ENCODE measurements around the gene METRNL. TPM values are rescaled to one million over a fixed set of nuclear protein-coding genes. Genes with fewer than 3 reads are reported as not detected.

Gene METRNL
- total and polyA plus RNA-seq, 3 experiments from 2014 or later = 2.6 to 22.9 (median 22.3) TPM

DNA sequence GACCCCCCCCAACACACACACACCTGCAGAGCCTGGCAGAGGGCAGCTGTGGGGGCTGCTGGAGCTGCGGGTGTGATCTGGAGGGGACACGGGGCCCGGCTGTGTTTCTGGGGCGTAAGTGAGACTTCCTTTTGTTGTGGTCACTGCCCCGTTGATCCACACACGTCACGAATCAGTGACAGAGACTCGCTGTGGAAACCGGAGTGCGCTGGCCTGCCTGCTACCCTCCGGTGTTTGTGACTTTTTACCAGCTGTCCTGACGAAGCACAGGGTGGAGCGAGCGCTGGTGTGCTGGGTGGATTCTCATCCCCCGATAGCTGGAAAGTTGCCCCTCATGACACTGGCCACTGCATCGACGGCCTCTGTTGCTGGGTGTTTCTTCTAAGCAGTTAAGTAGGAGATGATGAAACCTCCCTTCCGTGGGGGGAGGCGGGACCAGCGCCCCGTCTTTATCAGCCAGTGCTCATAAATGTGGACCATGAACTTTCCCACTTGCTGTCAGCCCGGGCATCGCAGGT lies 2.3 kb downstream of the METRNL start:
- H3K36me3 Mint-ChIP-seq = peaks cover 0 to 48% (median 3%) of the 10 kb centered on the region in 3 donors
- ChIA-PET CTCF (no interaction called here), POLR2A (no interaction called here)
- no peaks in the 10 kb centered on the region for H3K9me3 ChIP-seq (ENCODE audit: low read length)
- no peaks in the 10 kb centered on the region for H3K9me3 Mint-ChIP-seq
- H3K27ac Mint-ChIP-seq = peak overlapping the region; percentile 63 to 95 (median 90)
- H3K27me3 Mint-ChIP-seq = peaks cover 0 to 11% of the 10 kb centered on the region in 2 donors
- peak in 3 of 5 donors; percentile 37 to 77 (median 45) for DNase-seq
- H3K36me3 ChIP-seq (ENCODE audit: insufficient read depth, low read length) = no peaks in the 10 kb centered on the region
- no peak overlapping the region for H3K4me3 ChIP-seq (ENCODE audit: low read length)
- peaks cover 29 to 56% (median 45%) of the 10 kb centered on the region in 3 donors for H3K4me1 Mint-ChIP-seq
- peak overlapping the region; percentile 24 for H3K27ac ChIP-seq (ENCODE audit: low read depth, low read length)
- H3K4me1 ChIP-seq (ENCODE audit: insufficient read depth, low read length) = peaks cover 50% of the 10 kb centered on the region
- no peaks in the 10 kb centered on the region for H3K27me3 ChIP-seq (ENCODE audit: insufficient read depth, low read length, poor library complexity, severe bottlenecking)
- H3K4me3 Mint-ChIP-seq = peak overlapping the region; percentile 81 to 90 (median 86)

DNA sequence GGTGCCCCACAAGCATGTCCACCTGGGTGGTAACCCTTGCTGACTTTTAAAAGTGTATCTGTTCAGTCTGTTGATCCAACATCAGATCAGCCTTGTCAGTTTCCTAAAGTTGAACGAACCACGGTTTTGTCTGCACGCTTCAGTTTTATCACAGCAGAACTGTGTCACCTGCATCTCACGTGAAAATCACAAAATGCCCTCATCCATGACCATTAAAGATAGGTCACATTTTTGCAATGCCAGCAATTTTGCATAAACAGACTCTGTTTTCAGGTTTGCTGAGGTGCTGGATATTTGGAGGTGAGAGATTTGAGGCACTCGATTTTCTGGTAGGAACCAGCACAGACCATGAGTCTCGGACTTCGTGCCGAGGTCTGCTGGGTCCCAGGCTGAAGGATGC lies 3.0 kb downstream of the METRNL start:
- Mint-ChIP-seq H3K27me3 (peaks cover 0 to 11% of the 10 kb centered on the region in 2 donors), H3K27ac (peak overlapping the region in 7 of 8 donors; percentile 58 to 95 (median 92)), H3K4me1 (peaks cover 29 to 52% (median 42%) of the 10 kb centered on the region in 3 donors), H3K4me3 (peak overlapping the region; percentile 81 to 90 (median 86)), H3K9me3 (no peaks in the 10 kb centered on the region), H3K36me3 (peaks cover 0 to 49% (median 3%) of the 10 kb centered on the region in 3 donors)
- Histone ChIP-seq H3K9me3 (ENCODE audit: low read length) (no peaks in the 10 kb centered on the region), H3K36me3 (ENCODE audit: insufficient read depth, low read length) (no peaks in the 10 kb centered on the region), H3K27ac (ENCODE audit: low read depth, low read length) (peak overlapping the region; percentile 24), H3K4me3 (ENCODE audit: low read length) (no peak overlapping the region), H3K27me3 (ENCODE audit: insufficient read depth, low read length, poor library complexity, severe bottlenecking) (no peaks in the 10 kb centered on the region), H3K4me1 (ENCODE audit: insufficient read depth, low read length) (peaks cover 50% of the 10 kb centered on the region)
- no peak for DNase-seq
- ChIA-PET POLR2A (no interaction called here), CTCF (no interaction called here)

DNA sequence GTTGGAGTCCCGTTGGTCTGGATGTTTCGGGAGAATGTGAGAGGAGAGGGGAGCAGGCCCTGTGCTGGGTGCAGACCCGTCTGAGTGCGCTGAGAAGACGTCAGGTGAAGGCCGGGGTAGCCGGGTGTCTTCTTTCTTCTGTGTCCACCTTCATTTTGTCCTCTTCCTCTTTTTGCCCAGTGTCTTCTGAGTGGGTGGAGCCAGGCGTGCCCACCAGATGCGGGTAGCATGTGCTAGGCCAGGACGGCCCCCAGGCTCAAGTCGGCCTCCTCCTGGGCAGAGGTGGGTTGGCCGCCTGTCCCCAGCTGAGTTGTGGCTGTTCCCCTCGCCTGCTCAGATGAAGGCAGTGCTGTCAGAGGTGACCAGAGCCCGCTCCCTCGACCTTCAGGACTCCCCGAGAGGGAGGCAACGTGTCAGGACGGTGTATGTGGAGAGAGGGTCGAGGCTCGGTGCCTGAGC lies 3.5 kb downstream of the METRNL start:
- H3K9me3 ChIP-seq (ENCODE audit: low read length) = no peaks in the 10 kb centered on the region
- peak overlapping the region; percentile 75 to 96 (median 92) for H3K27ac Mint-ChIP-seq
- H3K27me3 ChIP-seq (ENCODE audit: insufficient read depth, low read length, poor library complexity, severe bottlenecking) = no peaks in the 10 kb centered on the region
- peaks cover 50% of the 10 kb centered on the region for H3K4me1 ChIP-seq (ENCODE audit: insufficient read depth, low read length)
- DNase-seq = no peak
- peak overlapping the region; percentile 38 for H3K27ac ChIP-seq (ENCODE audit: low read depth, low read length)
- peaks cover 0 to 54% (median 3%) of the 10 kb centered on the region in 3 donors for H3K36me3 Mint-ChIP-seq
- no peaks in the 10 kb centered on the region for H3K9me3 Mint-ChIP-seq
- peaks cover 29 to 51% (median 42%) of the 10 kb centered on the region in 3 donors for H3K4me1 Mint-ChIP-seq
- H3K27me3 Mint-ChIP-seq = peaks cover 0 to 11% of the 10 kb centered on the region in 2 donors
- H3K4me3 ChIP-seq (ENCODE audit: low read length) = no peak overlapping the region
- ChIA-PET POLR2A (no interaction called here), CTCF (interaction anchor here (1.2 to 2.0 kb wide), 3 partner anchors 71 to 301 kb away, joined by 4 to 8 read pairs (median 4); no protein-coding TSS in a partner anchor)
- no peaks in the 10 kb centered on the region for H3K36me3 ChIP-seq (ENCODE audit: insufficient read depth, low read length)
- H3K4me3 Mint-ChIP-seq = peak overlapping the region; percentile 68 to 90 (median 86)

DNA sequence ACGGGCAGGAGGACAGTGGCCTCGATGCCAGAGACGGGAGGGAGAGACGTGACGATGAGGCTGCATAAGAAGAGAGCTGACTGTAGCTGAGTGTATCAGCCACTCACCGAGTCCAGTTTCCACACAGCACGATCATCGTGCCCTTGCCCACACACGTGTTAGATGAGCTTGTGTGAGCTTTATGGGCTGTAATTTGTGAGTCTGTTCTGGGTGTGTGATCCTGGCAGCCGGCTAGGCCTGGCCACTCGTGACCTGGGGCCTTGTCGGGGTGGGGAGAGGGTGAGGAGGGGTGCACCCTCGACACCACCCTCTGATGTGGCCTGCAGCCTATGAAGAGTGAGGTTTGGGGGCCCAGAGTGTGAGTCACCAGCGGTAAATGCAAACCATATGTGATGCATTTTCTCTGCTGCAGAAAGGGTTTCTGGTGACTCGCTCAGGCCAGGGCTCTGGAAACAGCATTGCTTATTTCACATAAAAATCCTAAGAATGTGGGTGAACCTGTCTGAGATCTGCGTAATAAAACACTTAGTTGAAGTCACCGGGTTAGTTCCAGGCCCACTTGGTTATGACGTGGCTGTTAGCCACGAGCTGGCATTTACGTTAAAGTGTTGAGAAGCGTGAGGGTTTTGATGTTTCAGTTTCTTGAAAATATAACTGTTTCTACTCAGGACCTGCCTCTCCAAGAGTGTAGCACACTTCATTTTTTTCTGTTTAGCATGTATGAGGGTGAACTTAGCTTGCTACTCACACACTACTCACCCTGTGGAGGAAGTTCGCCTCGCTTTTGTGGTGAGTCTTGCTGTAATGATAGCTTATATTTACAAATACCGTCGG lies 4.2 kb downstream of the METRNL start:
- H3K4me3 ChIP-seq (ENCODE audit: low read length) = no peak overlapping the region
- H3K27ac ChIP-seq (ENCODE audit: low read depth, low read length) = peak overlapping the region; percentile 38
- H3K27me3 ChIP-seq (ENCODE audit: insufficient read depth, low read length, poor library complexity, severe bottlenecking) = no peaks in the 10 kb centered on the region
- Mint-ChIP-seq H3K27me3 (peaks cover 0 to 11% of the 10 kb centered on the region in 2 donors), H3K4me1 (peaks cover 29 to 53% (median 42%) of the 10 kb centered on the region in 3 donors), H3K4me3 (peak overlapping the region; percentile 56 to 90 (median 86)), H3K27ac (peak overlapping the region; percentile 75 to 96 (median 92)), H3K36me3 (peaks cover 0 to 57% (median 3%) of the 10 kb centered on the region in 3 donors), H3K9me3 (no peaks in the 10 kb centered on the region)
- no peaks in the 10 kb centered on the region for H3K9me3 ChIP-seq (ENCODE audit: low read length)
- POLR2A ChIA-PET = interaction anchor here (0.7 to 1.0 kb wide), 4 partner anchors 10 to 116 kb away, joined by 3 to 4 read pairs (median 4); no protein-coding TSS in a partner anchor
- no peaks in the 10 kb centered on the region for H3K36me3 ChIP-seq (ENCODE audit: insufficient read depth, low read length)
- peaks cover 46% of the 10 kb centered on the region for H3K4me1 ChIP-seq (ENCODE audit: insufficient read depth, low read length)
- DNase-seq = peak; percentile 50 to 91 (median 64)
- CTCF ChIA-PET = interaction anchor here (1.2 to 2.0 kb wide), 5 partner anchors 32 to 302 kb away, joined by 3 to 8 read pairs (median 4); no protein-coding TSS in a partner anchor

DNA sequence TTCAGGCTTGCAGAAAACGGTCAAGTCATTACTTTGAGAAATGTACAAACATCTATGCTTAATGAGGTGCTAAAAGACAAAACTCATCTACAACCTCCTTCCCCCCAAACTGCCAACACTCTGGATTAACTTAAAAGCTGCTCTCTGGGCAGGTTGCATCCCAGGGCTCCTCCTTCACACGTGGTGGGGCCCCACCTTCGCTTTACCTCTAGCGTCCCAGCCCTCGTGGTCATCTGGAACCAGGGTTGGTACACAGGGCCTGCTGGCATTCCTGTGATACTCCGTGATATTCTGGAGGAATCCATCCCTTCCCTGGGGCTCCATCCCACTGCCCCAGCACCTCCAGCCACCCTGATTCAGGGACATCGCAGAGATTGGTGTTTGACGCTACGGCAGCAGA lies 4.8 kb downstream of the METRNL start:
- H3K27ac ChIP-seq (ENCODE audit: low read depth, low read length) = peak overlapping the region; percentile 38
- no peak overlapping the region for H3K4me3 ChIP-seq (ENCODE audit: low read length)
- CTCF ChIA-PET = interaction anchor here (1.3 to 2.0 kb wide), 4 partner anchors 33 to 303 kb away, joined by 3 to 8 read pairs (median 4); no protein-coding TSS in a partner anchor
- H3K9me3 Mint-ChIP-seq = no peaks in the 10 kb centered on the region
- no peaks in the 10 kb centered on the region for H3K9me3 ChIP-seq (ENCODE audit: low read length)
- H3K4me1 Mint-ChIP-seq = peaks cover 32 to 59% (median 43%) of the 10 kb centered on the region in 3 donors
- peak overlapping the region; percentile 75 to 96 (median 92) for H3K27ac Mint-ChIP-seq
- H3K4me3 Mint-ChIP-seq = peak overlapping the region; percentile 56 to 90 (median 86)
- H3K27me3 Mint-ChIP-seq = peaks cover 0 to 11% of the 10 kb centered on the region in 2 donors
- H3K27me3 ChIP-seq (ENCODE audit: insufficient read depth, low read length, poor library complexity, severe bottlenecking) = no peaks in the 10 kb centered on the region
- H3K4me1 ChIP-seq (ENCODE audit: insufficient read depth, low read length) = peaks cover 46% of the 10 kb centered on the region
- peaks cover 0 to 61% (median 3%) of the 10 kb centered on the region in 3 donors for H3K36me3 Mint-ChIP-seq
- no peak for DNase-seq
- POLR2A ChIA-PET = interaction anchor here (0.7 to 1.0 kb wide), 4 partner anchors 9 to 116 kb away, joined by 3 to 4 read pairs (median 4); no protein-coding TSS in a partner anchor
- no peaks in the 10 kb centered on the region for H3K36me3 ChIP-seq (ENCODE audit: insufficient read depth, low read length)

DNA sequence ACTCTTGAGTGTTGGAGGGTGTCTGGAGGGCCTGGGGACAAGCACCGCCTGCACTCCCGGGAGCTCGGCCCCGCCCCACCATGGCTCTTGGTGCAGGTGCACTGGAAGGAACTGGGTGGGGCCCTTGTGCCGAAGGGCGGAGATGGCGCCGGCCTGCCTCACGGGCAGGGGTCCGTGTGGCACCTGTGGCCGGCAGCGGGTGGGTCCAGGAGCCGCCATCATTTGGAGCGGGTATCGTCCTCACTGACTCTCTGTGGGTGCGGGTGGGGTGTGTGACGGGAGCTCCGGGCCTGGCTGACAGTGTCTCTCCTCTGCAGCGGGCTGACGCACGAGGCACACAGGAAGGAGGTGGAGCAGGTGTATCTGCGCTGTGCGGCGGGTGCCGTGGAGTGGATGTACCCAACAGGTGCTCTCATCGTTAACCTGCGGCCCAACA lies 5.2 kb downstream of the METRNL start:
- peaks cover 34 to 63% (median 46%) of the 10 kb centered on the region in 3 donors for H3K4me1 Mint-ChIP-seq
- Histone ChIP-seq H3K27me3 (ENCODE audit: insufficient read depth, low read length, poor library complexity, severe bottlenecking) (no peaks in the 10 kb centered on the region), H3K4me1 (ENCODE audit: insufficient read depth, low read length) (peaks cover 46% of the 10 kb centered on the region), H3K9me3 (ENCODE audit: low read length) (no peaks in the 10 kb centered on the region), H3K4me3 (ENCODE audit: low read length) (no peak overlapping the region), H3K27ac (ENCODE audit: low read depth, low read length) (peak overlapping the region; percentile 38), H3K36me3 (ENCODE audit: insufficient read depth, low read length) (no peaks in the 10 kb centered on the region)
- ChIA-PET POLR2A (interaction anchor here (0.7 to 1.0 kb wide), 2 partner anchors 98 to 115 kb away, joined by 3 to 4 read pairs; no protein-coding TSS in a partner anchor), CTCF (interaction anchor here (1.3 to 2.0 kb wide), 3 partner anchors 33 to 303 kb away, joined by 3 to 8 read pairs (median 5); no protein-coding TSS in a partner anchor)
- DNase-seq = no peak
- H3K36me3 Mint-ChIP-seq = peaks cover 0 to 65% (median 3%) of the 10 kb centered on the region in 3 donors
- no peaks in the 10 kb centered on the region for H3K9me3 Mint-ChIP-seq
- H3K27me3 Mint-ChIP-seq = peaks cover 0 to 11% of the 10 kb centered on the region in 2 donors
- H3K27ac Mint-ChIP-seq = peak overlapping the region in 7 of 8 donors; percentile 77 to 96 (median 92)
- H3K4me3 Mint-ChIP-seq = peak overlapping the region in 5 of 7 donors; percentile 23 to 90 (median 85)

DNA sequence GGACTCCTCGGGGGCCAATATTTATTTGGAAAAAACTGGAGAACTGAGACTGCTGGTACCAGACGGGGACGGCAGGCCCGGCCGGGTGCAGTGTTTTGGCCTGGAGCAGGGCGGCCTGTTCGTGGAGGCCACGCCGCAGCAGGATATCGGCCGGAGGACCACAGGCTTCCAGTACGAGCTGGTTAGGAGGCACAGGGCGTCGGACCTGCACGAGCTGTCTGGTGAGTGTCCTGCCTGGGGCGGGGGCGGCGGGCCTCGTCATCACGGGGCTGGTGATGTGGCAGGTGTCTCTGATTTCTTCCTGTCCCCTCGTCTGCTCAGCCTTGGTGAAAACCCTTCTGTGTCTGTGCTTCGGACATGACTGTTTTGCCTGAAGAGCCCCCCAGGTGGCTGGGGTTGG lies 5.7 kb downstream of the METRNL start:
- Histone ChIP-seq H3K4me1 (ENCODE audit: insufficient read depth, low read length) (peaks cover 46% of the 10 kb centered on the region), H3K4me3 (ENCODE audit: low read length) (no peak overlapping the region), H3K27me3 (ENCODE audit: insufficient read depth, low read length, poor library complexity, severe bottlenecking) (no peaks in the 10 kb centered on the region), H3K36me3 (ENCODE audit: insufficient read depth, low read length) (no peaks in the 10 kb centered on the region), H3K27ac (ENCODE audit: low read depth, low read length) (no peak overlapping the region), H3K9me3 (ENCODE audit: low read length) (no peaks in the 10 kb centered on the region)
- peak overlapping the region in 4 of 8 donors; percentile 29 to 93 (median 70) for H3K27ac Mint-ChIP-seq
- POLR2A ChIA-PET = no interaction called here
- H3K27me3 Mint-ChIP-seq = peaks cover 0 to 11% of the 10 kb centered on the region in 2 donors
- H3K9me3 Mint-ChIP-seq = no peaks in the 10 kb centered on the region
- CTCF ChIA-PET = no interaction called here
- peak overlapping the region in 6 of 7 donors; percentile 9 to 85 (median 36) for H3K4me3 Mint-ChIP-seq
- H3K36me3 Mint-ChIP-seq = peaks cover 0 to 65% (median 3%) of the 10 kb centered on the region in 3 donors
- H3K4me1 Mint-ChIP-seq = peaks cover 34 to 65% (median 46%) of the 10 kb centered on the region in 3 donors
- DNase-seq = no peak
